Measurements from ENCODE around the gene MEOX1. TPM values are rescaled to one million over a fixed set of nuclear protein-coding genes. Genes with fewer than 3 reads are reported as not detected.

The MEOX1 gene
- total and polyA plus RNA-seq, 2 of the 13 experiments (the other 11 are each of a cell fraction or from before 2014, with no cell fraction given): not detected

DNA sequence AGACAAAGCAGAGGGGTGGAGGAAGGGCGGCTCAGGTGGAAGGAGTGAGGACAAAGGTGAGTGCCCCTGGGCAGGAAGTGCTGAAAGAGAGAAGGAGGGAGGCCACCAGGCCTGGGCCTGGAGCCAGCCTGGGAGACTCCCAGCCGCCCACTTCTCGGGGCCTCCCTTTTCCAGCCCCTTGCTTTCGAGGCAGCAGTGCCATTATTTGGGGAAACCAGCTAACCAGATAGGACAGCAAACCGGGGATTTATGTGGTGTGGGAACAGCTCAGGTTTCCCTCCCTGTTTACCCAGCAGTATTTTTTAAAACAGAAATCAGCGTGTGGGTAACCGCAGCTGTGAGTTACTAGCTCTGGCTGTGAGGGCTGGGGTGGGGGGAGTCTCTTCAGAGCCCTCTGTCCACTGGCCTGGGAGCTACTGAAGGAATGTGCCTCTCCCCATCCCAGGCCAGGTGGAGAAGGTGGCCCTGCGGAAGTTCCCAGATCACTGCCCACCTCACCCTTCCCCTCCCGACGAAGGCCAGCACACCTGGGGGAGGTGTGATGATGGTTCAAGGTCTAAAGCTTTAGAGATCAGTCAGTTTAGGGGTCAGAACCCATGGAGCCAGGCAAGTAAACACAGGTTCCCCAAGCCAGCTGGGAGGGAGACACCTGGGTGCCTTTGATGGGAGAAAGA lies 8.4 kb upstream of the MEOX1 start (continued):
- TF ChIP-seq TEAD3 (CRISPR knock-in tag; optimal IDR thresholded peaks at IDR 0.05; ENCODE audit: borderline replicate concordance) (peak; percentile 67), ZNF260 (CRISPR knock-in tag; IDR thresholded peaks at IDR 0.05; ENCODE audit: borderline replicate concordance, low read depth) (no peak), IRX3 (CRISPR knock-in tag; IDR thresholded peaks at IDR 0.05; ENCODE audit: borderline replicate concordance, low read depth) (no peak), CHCHD3 (CRISPR knock-in tag; IDR thresholded peaks at IDR 0.05) (no peak), ZNF713 (CRISPR knock-in tag; IDR thresholded peaks at IDR 0.05) (no peak), MBD4 (IDR thresholded peaks at IDR 0.05; ENCODE audit: borderline replicate concordance, low read length) (no peak), NBN (conservative IDR thresholded peaks at IDR 0.05) (no peak), SIN3A (IDR thresholded peaks at IDR 0.05; ENCODE audit: borderline replicate concordance, low read depth, low read length) (no peak), TRIM24 (CRISPR knock-in tag; IDR thresholded peaks at IDR 0.05) (no peak), ZBTB38 (CRISPR knock-in tag; IDR thresholded peaks at IDR 0.05) (no peak), NAIF1 (CRISPR knock-in tag; IDR thresholded peaks at IDR 0.05; ENCODE audit: borderline replicate concordance) (no peak), SKI (IDR thresholded peaks at IDR 0.05; ENCODE audit: partially characterized antibody) (no peak)
- TF ChIP-seq, protein P1, sequence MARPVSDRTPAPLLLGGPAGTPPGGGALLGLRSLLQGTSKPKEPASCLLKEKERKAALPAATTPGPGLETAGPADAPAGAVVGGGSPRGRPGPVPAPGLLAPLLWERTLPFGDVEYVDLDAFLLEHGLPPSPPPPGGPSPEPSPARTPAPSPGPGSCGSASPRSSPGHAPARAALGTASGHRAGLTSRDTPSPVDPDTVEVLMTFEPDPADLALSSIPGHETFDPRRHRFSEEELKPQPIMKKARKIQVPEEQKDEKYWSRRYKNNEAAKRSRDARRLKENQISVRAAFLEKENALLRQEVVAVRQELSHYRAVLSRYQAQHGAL (CRISPR knock-in tag; IDR thresholded peaks at IDR 0.05; ENCODE audit: not compliant biosample characterization): no peak
- TF ChIP-seq, protein P2, sequence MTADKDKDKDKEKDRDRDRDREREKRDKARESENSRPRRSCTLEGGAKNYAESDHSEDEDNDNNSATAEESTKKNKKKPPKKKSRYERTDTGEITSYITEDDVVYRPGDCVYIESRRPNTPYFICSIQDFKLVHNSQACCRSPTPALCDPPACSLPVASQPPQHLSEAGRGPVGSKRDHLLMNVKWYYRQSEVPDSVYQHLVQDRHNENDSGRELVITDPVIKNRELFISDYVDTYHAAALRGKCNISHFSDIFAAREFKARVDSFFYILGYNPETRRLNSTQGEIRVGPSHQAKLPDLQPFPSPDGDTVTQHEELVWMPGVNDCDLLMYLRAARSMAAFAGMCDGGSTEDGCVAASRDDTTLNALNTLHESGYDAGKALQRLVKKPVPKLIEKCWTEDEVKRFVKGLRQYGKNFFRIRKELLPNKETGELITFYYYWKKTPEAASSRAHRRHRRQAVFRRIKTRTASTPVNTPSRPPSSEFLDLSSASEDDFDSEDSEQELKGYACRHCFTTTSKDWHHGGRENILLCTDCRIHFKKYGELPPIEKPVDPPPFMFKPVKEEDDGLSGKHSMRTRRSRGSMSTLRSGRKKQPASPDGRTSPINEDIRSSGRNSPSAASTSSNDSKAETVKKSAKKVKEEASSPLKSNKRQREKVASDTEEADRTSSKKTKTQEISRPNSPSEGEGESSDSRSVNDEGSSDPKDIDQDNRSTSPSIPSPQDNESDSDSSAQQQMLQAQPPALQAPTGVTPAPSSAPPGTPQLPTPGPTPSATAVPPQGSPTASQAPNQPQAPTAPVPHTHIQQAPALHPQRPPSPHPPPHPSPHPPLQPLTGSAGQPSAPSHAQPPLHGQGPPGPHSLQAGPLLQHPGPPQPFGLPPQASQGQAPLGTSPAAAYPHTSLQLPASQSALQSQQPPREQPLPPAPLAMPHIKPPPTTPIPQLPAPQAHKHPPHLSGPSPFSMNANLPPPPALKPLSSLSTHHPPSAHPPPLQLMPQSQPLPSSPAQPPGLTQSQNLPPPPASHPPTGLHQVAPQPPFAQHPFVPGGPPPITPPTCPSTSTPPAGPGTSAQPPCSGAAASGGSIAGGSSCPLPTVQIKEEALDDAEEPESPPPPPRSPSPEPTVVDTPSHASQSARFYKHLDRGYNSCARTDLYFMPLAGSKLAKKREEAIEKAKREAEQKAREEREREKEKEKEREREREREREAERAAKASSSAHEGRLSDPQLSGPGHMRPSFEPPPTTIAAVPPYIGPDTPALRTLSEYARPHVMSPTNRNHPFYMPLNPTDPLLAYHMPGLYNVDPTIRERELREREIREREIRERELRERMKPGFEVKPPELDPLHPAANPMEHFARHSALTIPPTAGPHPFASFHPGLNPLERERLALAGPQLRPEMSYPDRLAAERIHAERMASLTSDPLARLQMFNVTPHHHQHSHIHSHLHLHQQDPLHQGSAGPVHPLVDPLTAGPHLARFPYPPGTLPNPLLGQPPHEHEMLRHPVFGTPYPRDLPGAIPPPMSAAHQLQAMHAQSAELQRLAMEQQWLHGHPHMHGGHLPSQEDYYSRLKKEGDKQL (CRISPR knock-in tag; IDR thresholded peaks at IDR 0.05; ENCODE audit: low read depth): no peak
- TF ChIP-seq, protein P3, sequence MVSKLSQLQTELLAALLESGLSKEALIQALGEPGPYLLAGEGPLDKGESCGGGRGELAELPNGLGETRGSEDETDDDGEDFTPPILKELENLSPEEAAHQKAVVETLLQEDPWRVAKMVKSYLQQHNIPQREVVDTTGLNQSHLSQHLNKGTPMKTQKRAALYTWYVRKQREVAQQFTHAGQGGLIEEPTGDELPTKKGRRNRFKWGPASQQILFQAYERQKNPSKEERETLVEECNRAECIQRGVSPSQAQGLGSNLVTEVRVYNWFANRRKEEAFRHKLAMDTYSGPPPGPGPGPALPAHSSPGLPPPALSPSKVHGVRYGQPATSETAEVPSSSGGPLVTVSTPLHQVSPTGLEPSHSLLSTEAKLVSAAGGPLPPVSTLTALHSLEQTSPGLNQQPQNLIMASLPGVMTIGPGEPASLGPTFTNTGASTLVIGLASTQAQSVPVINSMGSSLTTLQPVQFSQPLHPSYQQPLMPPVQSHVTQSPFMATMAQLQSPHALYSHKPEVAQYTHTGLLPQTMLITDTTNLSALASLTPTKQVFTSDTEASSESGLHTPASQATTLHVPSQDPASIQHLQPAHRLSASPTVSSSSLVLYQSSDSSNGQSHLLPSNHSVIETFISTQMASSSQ (IDR thresholded peaks at IDR 0.05; ENCODE audit: low read depth): no peak
- TF ChIP-seq, protein P3 (CRISPR knock-in tag; IDR thresholded peaks at IDR 0.05; ENCODE audit: borderline replicate concordance): no peak
- TF ChIP-seq, protein P4, sequence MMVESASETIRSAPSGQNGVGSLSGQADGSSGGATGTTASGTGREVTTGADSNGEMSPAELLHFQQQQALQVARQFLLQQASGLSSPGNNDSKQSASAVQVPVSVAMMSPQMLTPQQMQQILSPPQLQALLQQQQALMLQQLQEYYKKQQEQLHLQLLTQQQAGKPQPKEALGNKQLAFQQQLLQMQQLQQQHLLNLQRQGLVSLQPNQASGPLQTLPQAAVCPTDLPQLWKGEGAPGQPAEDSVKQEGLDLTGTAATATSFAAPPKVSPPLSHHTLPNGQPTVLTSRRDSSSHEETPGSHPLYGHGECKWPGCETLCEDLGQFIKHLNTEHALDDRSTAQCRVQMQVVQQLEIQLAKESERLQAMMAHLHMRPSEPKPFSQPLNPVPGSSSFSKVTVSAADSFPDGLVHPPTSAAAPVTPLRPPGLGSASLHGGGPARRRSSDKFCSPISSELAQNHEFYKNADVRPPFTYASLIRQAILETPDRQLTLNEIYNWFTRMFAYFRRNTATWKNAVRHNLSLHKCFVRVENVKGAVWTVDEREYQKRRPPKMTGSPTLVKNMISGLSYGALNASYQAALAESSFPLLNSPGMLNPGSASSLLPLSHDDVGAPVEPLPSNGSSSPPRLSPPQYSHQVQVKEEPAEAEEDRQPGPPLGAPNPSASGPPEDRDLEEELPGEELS (CRISPR knock-in tag; IDR thresholded peaks at IDR 0.05): peak; percentile 64
